ENCODE data around the gene NTPCR. TPM values are rescaled to one million over a fixed set of nuclear protein-coding genes. Genes with fewer than 3 reads are reported as not detected.

NTPCR gene
- total RNA-seq, 1 donor from 2014 or later: 57.1 TPM

DNA sequence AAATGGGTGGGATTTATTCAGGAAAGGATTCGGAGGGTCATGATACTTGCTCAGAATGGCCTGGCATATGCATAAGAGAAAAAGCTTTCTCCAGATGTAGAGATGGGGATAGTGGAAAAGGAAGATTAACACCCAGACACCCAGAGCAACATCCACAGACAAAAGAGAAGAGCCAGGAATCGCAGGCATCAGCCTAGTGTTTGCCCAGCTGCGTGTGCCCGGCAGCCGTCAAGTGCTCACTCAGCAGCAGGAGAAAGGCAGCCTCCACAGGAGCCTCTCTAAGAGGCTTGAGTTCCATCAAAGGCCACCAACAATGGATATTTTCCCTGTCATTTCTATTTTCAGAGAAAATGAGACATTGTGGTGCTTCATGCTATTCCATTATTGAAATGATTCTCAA lies 54.7 kb downstream of the NTPCR start:
- Mint-ChIP-seq H3K27me3 (ENCODE audit: unreplicated experiment) (peaks cover 2% of the 10 kb centered on the region), H3K4me3 (ENCODE audit: unreplicated experiment) (no peak overlapping the region), H3K9me3 (ENCODE audit: unreplicated experiment) (no peaks in the 10 kb centered on the region), H3K36me3 (ENCODE audit: low read depth, unreplicated experiment) (peaks cover 4% of the 10 kb centered on the region), H3K27ac (ENCODE audit: unreplicated experiment) (no peak overlapping the region), H3K4me1 (ENCODE audit: unreplicated experiment) (peaks cover 5% of the 10 kb centered on the region)
- TF ChIP-seq, protein P1, sequence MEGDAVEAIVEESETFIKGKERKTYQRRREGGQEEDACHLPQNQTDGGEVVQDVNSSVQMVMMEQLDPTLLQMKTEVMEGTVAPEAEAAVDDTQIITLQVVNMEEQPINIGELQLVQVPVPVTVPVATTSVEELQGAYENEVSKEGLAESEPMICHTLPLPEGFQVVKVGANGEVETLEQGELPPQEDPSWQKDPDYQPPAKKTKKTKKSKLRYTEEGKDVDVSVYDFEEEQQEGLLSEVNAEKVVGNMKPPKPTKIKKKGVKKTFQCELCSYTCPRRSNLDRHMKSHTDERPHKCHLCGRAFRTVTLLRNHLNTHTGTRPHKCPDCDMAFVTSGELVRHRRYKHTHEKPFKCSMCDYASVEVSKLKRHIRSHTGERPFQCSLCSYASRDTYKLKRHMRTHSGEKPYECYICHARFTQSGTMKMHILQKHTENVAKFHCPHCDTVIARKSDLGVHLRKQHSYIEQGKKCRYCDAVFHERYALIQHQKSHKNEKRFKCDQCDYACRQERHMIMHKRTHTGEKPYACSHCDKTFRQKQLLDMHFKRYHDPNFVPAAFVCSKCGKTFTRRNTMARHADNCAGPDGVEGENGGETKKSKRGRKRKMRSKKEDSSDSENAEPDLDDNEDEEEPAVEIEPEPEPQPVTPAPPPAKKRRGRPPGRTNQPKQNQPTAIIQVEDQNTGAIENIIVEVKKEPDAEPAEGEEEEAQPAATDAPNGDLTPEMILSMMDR (IDR thresholded peaks at IDR 0.05; ENCODE audit: unreplicated experiment): no peak
- no peak for DNase-seq (ENCODE audit: low spot score)

DNA sequence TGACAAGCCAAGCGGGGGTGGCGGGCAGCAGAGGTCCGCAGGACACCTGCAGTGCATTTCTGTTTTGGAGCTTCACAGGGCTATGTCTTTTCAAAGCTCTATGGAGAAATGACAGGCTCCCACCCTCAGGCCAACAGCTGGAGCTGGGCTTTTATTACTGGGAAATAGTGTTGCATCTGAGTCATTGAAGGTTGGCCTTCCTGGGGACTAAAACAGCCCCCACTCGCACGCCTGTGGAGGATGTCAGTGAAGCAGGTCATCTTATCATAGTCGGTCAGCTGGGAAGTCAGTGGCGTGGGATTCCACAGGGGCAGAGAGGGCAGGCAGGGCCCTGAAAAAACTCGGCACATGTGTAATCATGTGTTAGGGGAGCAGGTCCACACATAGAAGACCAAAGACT lies 55.3 kb downstream of the NTPCR start:
- Mint-ChIP-seq H3K4me1 (ENCODE audit: unreplicated experiment) (peaks cover 5% of the 10 kb centered on the region), H3K9me3 (ENCODE audit: unreplicated experiment) (no peaks in the 10 kb centered on the region), H3K4me3 (ENCODE audit: unreplicated experiment) (no peak overlapping the region), H3K36me3 (ENCODE audit: low read depth, unreplicated experiment) (peaks cover under 1% of the 10 kb centered on the region), H3K27ac (ENCODE audit: unreplicated experiment) (peak overlapping the region; percentile 21), H3K27me3 (ENCODE audit: unreplicated experiment) (peaks cover 2% of the 10 kb centered on the region)
- TF ChIP-seq, protein P1 (IDR thresholded peaks at IDR 0.05; ENCODE audit: unreplicated experiment): no peak
- no peak for DNase-seq (ENCODE audit: low spot score)

GRCh38 chr1:233006108-233006507 lies 55.7 kb downstream of the NTPCR start:
- H3K4me1 Mint-ChIP-seq (ENCODE audit: unreplicated experiment): peaks cover 5% of the 10 kb centered on the region
- DNase-seq (ENCODE audit: low spot score): no peak
- no peaks in the 10 kb centered on the region for H3K9me3 Mint-ChIP-seq (ENCODE audit: unreplicated experiment)
- H3K36me3 Mint-ChIP-seq (ENCODE audit: low read depth, unreplicated experiment): no peaks in the 10 kb centered on the region
- peak overlapping the region; percentile 21 for H3K27ac Mint-ChIP-seq (ENCODE audit: unreplicated experiment)
- no peak overlapping the region for H3K4me3 Mint-ChIP-seq (ENCODE audit: unreplicated experiment)
- peaks cover 2% of the 10 kb centered on the region for H3K27me3 Mint-ChIP-seq (ENCODE audit: unreplicated experiment)
- TF ChIP-seq, protein P1 (IDR thresholded peaks at IDR 0.05; ENCODE audit: unreplicated experiment): no peak

- TF ChIP-seq, protein P1 (IDR thresholded peaks at IDR 0.05; ENCODE audit: unreplicated experiment): no peak
- DNase-seq (ENCODE audit: low spot score): no peak
- H3K27ac Mint-ChIP-seq (ENCODE audit: unreplicated experiment): no peak overlapping the region
- H3K36me3 Mint-ChIP-seq (ENCODE audit: low read depth, unreplicated experiment): no peaks in the 10 kb centered on the region
- peaks cover 5% of the 10 kb centered on the region for H3K4me1 Mint-ChIP-seq (ENCODE audit: unreplicated experiment)
- no peaks in the 10 kb centered on the region for H3K9me3 Mint-ChIP-seq (ENCODE audit: unreplicated experiment)
- H3K4me3 Mint-ChIP-seq (ENCODE audit: unreplicated experiment): no peak overlapping the region
- H3K27me3 Mint-ChIP-seq (ENCODE audit: unreplicated experiment): peaks cover 2% of the 10 kb centered on the region
Measured at GRCh38 chr1:233006541-233006973, 56.1 kb downstream of the NTPCR start.

DNA sequence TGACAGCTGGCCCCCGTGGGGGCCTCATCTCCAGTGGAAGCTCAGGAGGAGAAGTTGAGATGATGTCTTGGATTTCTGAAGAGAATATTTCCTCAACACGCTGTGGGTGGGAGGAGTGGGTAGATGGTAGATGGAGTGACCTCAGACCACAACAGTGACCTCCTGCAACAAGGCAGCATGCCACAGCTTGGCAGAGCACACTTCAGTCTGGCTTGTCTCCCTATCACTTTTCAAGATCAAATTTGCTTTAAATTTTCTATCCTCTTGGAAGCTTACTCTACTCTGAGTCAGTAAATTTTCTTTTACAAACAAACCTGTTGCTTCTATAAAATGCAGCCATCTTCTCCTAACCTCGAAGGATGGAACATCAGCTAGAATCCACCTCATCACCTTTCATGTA lies 59.7 kb downstream of the NTPCR start:
- TF ChIP-seq, protein P1 (IDR thresholded peaks at IDR 0.05; ENCODE audit: unreplicated experiment): no peak
- H3K4me3 Mint-ChIP-seq (ENCODE audit: unreplicated experiment): no peak overlapping the region
- H3K27me3 Mint-ChIP-seq (ENCODE audit: unreplicated experiment): peaks cover 2% of the 10 kb centered on the region
- peaks cover 5% of the 10 kb centered on the region for H3K4me1 Mint-ChIP-seq (ENCODE audit: unreplicated experiment)
- no peak overlapping the region for H3K27ac Mint-ChIP-seq (ENCODE audit: unreplicated experiment)
- H3K36me3 Mint-ChIP-seq (ENCODE audit: low read depth, unreplicated experiment): peaks cover 5% of the 10 kb centered on the region
- H3K9me3 Mint-ChIP-seq (ENCODE audit: unreplicated experiment): no peaks in the 10 kb centered on the region
- DNase-seq (ENCODE audit: low spot score): no peak

Measured in endothelial cell (in vitro differentiated cells).